ENCODE data around the gene SHH.

The SHH gene

GRCh38 chr7:155829796-155830470 is 17.7 kb upstream of the SHH start:
- Histone ChIP-seq H3K27ac (ENCODE audit: low read depth, low read length) (no peak overlapping the region), H3K14ac (ENCODE audit: low read length) (no peak overlapping the region), H2BK12ac (ENCODE audit: low read length) (no peak overlapping the region), H2AFZ (ENCODE audit: insufficient read depth, low read length, poor library complexity) (no peak overlapping the region), H3K79me1 (ENCODE audit: low read length) (no peaks in the 10 kb centered on the region), H4K8ac (ENCODE audit: low read depth, low read length) (no peak overlapping the region), H3K79me2 (ENCODE audit: control insufficient read depth, insufficient read depth, low read length, poor library complexity) (no peaks in the 10 kb centered on the region), H3K27me3 (ENCODE audit: insufficient read depth, low read length) (no peaks in the 10 kb centered on the region), H2BK5ac (ENCODE audit: low read depth, low read length, poor library complexity) (no peak overlapping the region), H4K12ac (ENCODE audit: low read depth, low read length) (no peak overlapping the region), H4K91ac (ENCODE audit: low read depth, low read length) (no peak overlapping the region), H3K36me3 (ENCODE audit: control insufficient read depth in 1 of 2, insufficient read depth in 2 of 2, low read length in 2 of 2) (no peaks in the 10 kb centered on the region), H3K4me1 (ENCODE audit: control insufficient read depth in 1 of 2, insufficient read depth in 2 of 2, low read length in 2 of 2) (no peaks in the 10 kb centered on the region), H3K23ac (ENCODE audit: low read length) (no peak overlapping the region), H2AK5ac (ENCODE audit: low read length) (no peak overlapping the region), H3K9me3 (ENCODE audit: insufficient read depth, low read depth, low read length) (peaks cover 3% of the 10 kb centered on the region), H2BK120ac (ENCODE audit: insufficient read depth, low read length, poor library complexity) (no peak overlapping the region), H3K4me2 (ENCODE audit: low read length) (no peak overlapping the region), H3K4ac (ENCODE audit: low read depth, low read length) (no peak overlapping the region), H3K18ac (ENCODE audit: low read length) (no peak overlapping the region), H3K4me3 (ENCODE audit: low read depth, low read length) (no peak overlapping the region), H3K9ac (ENCODE audit: low read length) (no peak overlapping the region)
- DNase-seq = no peak
- no CpG with 5 or more reads among the region's 17 CpGs for WGBS (ENCODE audit: extremely low coverage, insufficient coverage, insufficient read length)

GRCh38 chr7:155825336-155825735 is 13.1 kb upstream of the SHH start:
- no CpG with 5 or more reads among the region's 3 CpGs for WGBS (ENCODE audit: extremely low coverage, insufficient coverage, insufficient read length)
- DNase-seq = no peak
- H3K23ac ChIP-seq (ENCODE audit: low read length) = no peak overlapping the region
- H3K14ac ChIP-seq (ENCODE audit: low read length) = no peak overlapping the region
- H2BK5ac ChIP-seq (ENCODE audit: low read depth, low read length, poor library complexity) = no peak overlapping the region
- no peak overlapping the region for H3K4me3 ChIP-seq (ENCODE audit: low read depth, low read length)
- no peak overlapping the region for H4K91ac ChIP-seq (ENCODE audit: low read depth, low read length)
- H3K4ac ChIP-seq (ENCODE audit: low read depth, low read length) = no peak overlapping the region
- H3K36me3 ChIP-seq (ENCODE audit: control insufficient read depth in 1 of 2, insufficient read depth in 2 of 2, low read length in 2 of 2) = no peaks in the 10 kb centered on the region
- H2AFZ ChIP-seq (ENCODE audit: insufficient read depth, low read length, poor library complexity) = no peak overlapping the region
- H2AK5ac ChIP-seq (ENCODE audit: low read length) = no peak overlapping the region
- no peak overlapping the region for H4K12ac ChIP-seq (ENCODE audit: low read depth, low read length)
- no peak overlapping the region for H4K8ac ChIP-seq (ENCODE audit: low read depth, low read length)
- no peak overlapping the region for H2BK120ac ChIP-seq (ENCODE audit: insufficient read depth, low read length, poor library complexity)
- H3K27ac ChIP-seq (ENCODE audit: low read depth, low read length) = no peak overlapping the region
- no peak overlapping the region for H3K18ac ChIP-seq (ENCODE audit: low read length)
- H2BK12ac ChIP-seq (ENCODE audit: low read length) = no peak overlapping the region
- H3K9me3 ChIP-seq (ENCODE audit: insufficient read depth, low read depth, low read length) = peaks cover 2% of the 10 kb centered on the region
- H3K27me3 ChIP-seq (ENCODE audit: insufficient read depth, low read length) = no peaks in the 10 kb centered on the region
- no peaks in the 10 kb centered on the region for H3K4me1 ChIP-seq (ENCODE audit: control insufficient read depth in 1 of 2, insufficient read depth in 2 of 2, low read length in 2 of 2)
- no peak overlapping the region for H3K4me2 ChIP-seq (ENCODE audit: low read length)
- no peaks in the 10 kb centered on the region for H3K79me1 ChIP-seq (ENCODE audit: low read length)
- no peak overlapping the region for H3K9ac ChIP-seq (ENCODE audit: low read length)
- H3K79me2 ChIP-seq (ENCODE audit: control insufficient read depth, insufficient read depth, low read length, poor library complexity) = no peaks in the 10 kb centered on the region

- no peak for DNase-seq
- Histone ChIP-seq H3K14ac (ENCODE audit: low read length) (no peak overlapping the region), H4K8ac (ENCODE audit: low read depth, low read length) (no peak overlapping the region), H2AK5ac (ENCODE audit: low read length) (no peak overlapping the region), H3K9me3 (ENCODE audit: insufficient read depth, low read depth, low read length) (no peaks in the 10 kb centered on the region), H3K4me2 (ENCODE audit: low read length) (no peak overlapping the region), H2BK12ac (ENCODE audit: low read length) (no peak overlapping the region), H2BK5ac (ENCODE audit: low read depth, low read length, poor library complexity) (no peak overlapping the region), H2AFZ (ENCODE audit: insufficient read depth, low read length, poor library complexity) (no peak overlapping the region), H3K79me1 (ENCODE audit: low read length) (no peaks in the 10 kb centered on the region), H3K4me3 (ENCODE audit: low read depth, low read length) (no peak overlapping the region), H3K23ac (ENCODE audit: low read length) (no peak overlapping the region), H4K12ac (ENCODE audit: low read depth, low read length) (no peak overlapping the region), H3K27me3 (ENCODE audit: insufficient read depth, low read length) (no peaks in the 10 kb centered on the region), H2BK120ac (ENCODE audit: insufficient read depth, low read length, poor library complexity) (no peak overlapping the region), H3K4me1 (ENCODE audit: control insufficient read depth in 1 of 2, insufficient read depth in 2 of 2, low read length in 2 of 2) (no peaks in the 10 kb centered on the region), H3K27ac (ENCODE audit: low read depth, low read length) (no peak overlapping the region), H4K91ac (ENCODE audit: low read depth, low read length) (no peak overlapping the region), H3K4ac (ENCODE audit: low read depth, low read length) (no peak overlapping the region), H3K9ac (ENCODE audit: low read length) (no peak overlapping the region), H3K36me3 (ENCODE audit: control insufficient read depth in 1 of 2, insufficient read depth in 2 of 2, low read length in 2 of 2) (no peaks in the 10 kb centered on the region), H3K18ac (ENCODE audit: low read length) (no peak overlapping the region), H3K79me2 (ENCODE audit: control insufficient read depth, insufficient read depth, low read length, poor library complexity) (no peaks in the 10 kb centered on the region)
- no CpG with 5 or more reads among the region's 17 CpGs for WGBS (ENCODE audit: extremely low coverage, insufficient coverage, insufficient read length)
Observed at GRCh38 chr7:155824227-155824886, 12.1 kb upstream of the SHH start.

GRCh38 chr7:155821851-155822250 is 9.6 kb upstream of the SHH start:
- H4K91ac ChIP-seq (ENCODE audit: low read depth, low read length) = no peak overlapping the region

More at GRCh38 chr7:155821851-155822250, 9.6 kb upstream of the SHH start:
- Histone ChIP-seq H4K8ac (ENCODE audit: low read depth, low read length) (no peak overlapping the region), H3K14ac (ENCODE audit: low read length) (no peak overlapping the region), H3K9ac (ENCODE audit: low read length) (no peak overlapping the region), H3K27ac (ENCODE audit: low read depth, low read length) (no peak overlapping the region), H3K18ac (ENCODE audit: low read length) (no peak overlapping the region), H2BK12ac (ENCODE audit: low read length) (no peak overlapping the region), H3K9me3 (ENCODE audit: insufficient read depth, low read depth, low read length) (peaks cover 6% of the 10 kb centered on the region), H2BK5ac (ENCODE audit: low read depth, low read length, poor library complexity) (no peak overlapping the region), H3K36me3 (ENCODE audit: control insufficient read depth in 1 of 2, insufficient read depth in 2 of 2, low read length in 2 of 2) (no peaks in the 10 kb centered on the region), H2AFZ (ENCODE audit: insufficient read depth, low read length, poor library complexity) (no peak overlapping the region), H3K79me1 (ENCODE audit: low read length) (no peaks in the 10 kb centered on the region), H3K4me1 (ENCODE audit: control insufficient read depth in 1 of 2, insufficient read depth in 2 of 2, low read length in 2 of 2) (no peaks in the 10 kb centered on the region), H3K23ac (ENCODE audit: low read length) (no peak overlapping the region), H3K79me2 (ENCODE audit: control insufficient read depth, insufficient read depth, low read length, poor library complexity) (no peaks in the 10 kb centered on the region), H2BK120ac (ENCODE audit: insufficient read depth, low read length, poor library complexity) (no peak overlapping the region), H3K27me3 (ENCODE audit: insufficient read depth, low read length) (no peaks in the 10 kb centered on the region), H2AK5ac (ENCODE audit: low read length) (no peak overlapping the region), H4K12ac (ENCODE audit: low read depth, low read length) (no peak overlapping the region), H3K4me2 (ENCODE audit: low read length) (no peak overlapping the region), H3K4ac (ENCODE audit: low read depth, low read length) (no peak overlapping the region), H3K4me3 (ENCODE audit: low read depth, low read length) (no peak overlapping the region)
- no CpG with 5 or more reads among the region's 11 CpGs for WGBS (ENCODE audit: extremely low coverage, insufficient coverage, insufficient read length)
- DNase-seq = no peak

Data from trophoblast cell (in vitro differentiated cells and primary cell).